CD14-positive monocyte (primary cell): ENCODE measurements around the gene MEIS2. TPM values are rescaled to one million over a fixed set of nuclear protein-coding genes. Genes with fewer than 3 reads are reported as not detected.

ENCODE experiments used
- DNase-seq, 3 donors: peaks; one replicate each; pipeline ENCODE4 v3.0.0-alpha.2; 2011 to 2022
- H2AFZ ChIP-seq: 2 replicates; pipeline ENCODE4 v1.6.0; 2012; ENCODE audit warnings: mild to moderate bottlenecking, low read depth, low read length, inconsistent platforms; ENCODE audit not compliant: insufficient read depth, poor library complexity, severe bottlenecking
- H3K27ac ChIP-seq, 2 donors: 1 replicate in 1 of 2; 2 replicates in 1 of 2; pipeline ENCODE4 v1.5.1; 2012 to 2013; ENCODE audit warnings: low read length in 2 of 2, control low read depth in 1 of 2, inconsistent platforms in 1 of 2, low read depth in 1 of 2, mild to moderate bottlenecking in 1 of 2
- H3K27me3 ChIP-seq, 2 donors: one replicate each; pipeline versions ENCODE4 v1.6.0 to v1.6.1; 2011 to 2013; ENCODE audit warnings: low read length in 2 of 2; ENCODE audit not compliant: control insufficient read depth in 2 of 2, insufficient read depth in 2 of 2
- H3K36me3 ChIP-seq, 2 donors: replicated peaks in 1 of 2; 1 replicate in 1 of 2; 2 replicates in 1 of 2; pipeline versions ENCODE4 v1.5.1 to v1.6.1; 2012 to 2013; ENCODE audit warnings: low read length in 2 of 2, control low read depth in 1 of 2, inconsistent platforms in 1 of 2, mild to moderate bottlenecking in 1 of 2; ENCODE audit not compliant: insufficient read depth in 2 of 2, control insufficient read depth in 1 of 2
- H3K4me1 ChIP-seq, 2 donors: 1 replicate in 1 of 2; 2 replicates in 1 of 2; pipeline versions ENCODE4 v1.5.1 to v1.6.1; 2012 to 2013; ENCODE audit warnings: low read length in 2 of 2, control low read depth in 1 of 2, inconsistent platforms in 1 of 2, mild to moderate bottlenecking in 1 of 2, moderate library complexity in 1 of 2; ENCODE audit not compliant: insufficient read depth in 2 of 2, control insufficient read depth in 1 of 2
- H3K4me2 ChIP-seq: replicated peaks from 2 replicates; pipeline ENCODE3; 2012; ENCODE audit warnings: low read length, moderate library complexity, mild to moderate bottlenecking; ENCODE audit not compliant: poor library complexity, severe bottlenecking; ENCODE audit errors: extremely low read depth
- H3K4me3 ChIP-seq, 3 experiments: fragments of 200-600 bp in 1 of 3; sonication (generic) in 1 of 3; replicated peaks in 1 of 3; 1 replicate in 2 of 3; 2 replicates in 1 of 3; pipeline ENCODE4 v1.5.1; 2011 to 2013; ENCODE audit warnings: low read length in 3 of 3, mild to moderate bottlenecking in 3 of 3, control low read depth in 2 of 3, low read depth in 2 of 3, inconsistent platforms in 1 of 3, moderate library complexity in 1 of 3
- H3K79me2 ChIP-seq: 2 replicates; pipeline ENCODE4 v1.6.0; 2012; ENCODE audit warnings: mild to moderate bottlenecking, control low read depth, inconsistent platforms, low read length, moderate library complexity; ENCODE audit not compliant: insufficient read depth
- H3K9ac ChIP-seq: 2 replicates; pipeline ENCODE4 v1.6.0; 2017; ENCODE audit warnings: low read length, mild to moderate bottlenecking; ENCODE audit not compliant: insufficient read depth, poor library complexity, severe bottlenecking
- H3K9me3 ChIP-seq, 2 donors: replicated peaks in 1 of 2; 1 replicate in 1 of 2; 2 replicates in 1 of 2; pipeline versions ENCODE4 v1.5.1 to v1.6.1; 2012 to 2013; ENCODE audit warnings: low read length in 2 of 2, control low read depth in 1 of 2; ENCODE audit not compliant: control insufficient read depth in 1 of 2, insufficient read depth in 1 of 2
- H4K20me1 ChIP-seq: 2 replicates; pipeline ENCODE4 v1.6.0; 2012; ENCODE audit warnings: mild to moderate bottlenecking, low read length, control low read depth, moderate library complexity; ENCODE audit not compliant: insufficient read depth
- H3K27ac Mint-ChIP-seq, 7 donors: one replicate each; pipeline ENCODE4 v1.8.0; 2020; ENCODE audit warnings: mild to moderate bottlenecking in 7 of 7, mixed read lengths in 7 of 7, moderate library complexity in 6 of 7, inconsistent platforms in 2 of 7
- H3K27me3 Mint-ChIP-seq, 3 donors: one replicate each; pipeline ENCODE4 v1.8.0; 2021 to 2022; ENCODE audit warnings: low read depth in 3 of 3, mild to moderate bottlenecking in 3 of 3, mixed read lengths in 3 of 3, moderate library complexity in 3 of 3, inconsistent platforms in 1 of 3
- H3K36me3 Mint-ChIP-seq, 2 donors: one replicate each; pipeline ENCODE4 v1.8.0; 2020; ENCODE audit warnings: mixed read lengths in 2 of 2, inconsistent platforms in 1 of 2, mild to moderate bottlenecking in 1 of 2
- H3K4me1 Mint-ChIP-seq: one replicate; pipeline ENCODE4 v1.8.0; 2020; ENCODE audit warnings: mild to moderate bottlenecking, mixed read lengths
- H3K4me3 Mint-ChIP-seq, 2 donors: one replicate each; pipeline ENCODE4 v1.8.0; 2020; ENCODE audit warnings: mild to moderate bottlenecking in 2 of 2, mixed read lengths in 2 of 2, moderate library complexity in 1 of 2
- H3K9me3 Mint-ChIP-seq, 7 donors: one replicate each; pipeline ENCODE4 v1.8.0; 2020 to 2022; ENCODE audit warnings: mixed read lengths in 7 of 7, mild to moderate bottlenecking in 6 of 7, moderate library complexity in 6 of 7, inconsistent platforms in 2 of 7
- WGBS: methylation state at CpG from one replicate; pipeline ENCODE4 v1.1.5; 2013; ENCODE audit warnings: missing lambda C conversion rate; ENCODE audit not compliant: insufficient coverage; 5-methylcytosine and 5-hydroxymethylcytosine counted together
- intact Hi-C, 2 donors: fragments of 100-400 bp; cut with micrococcal nuclease; formaldehyde crosslinking; loops; one replicate each; pipeline versions ENCODE4 v1.15.0 to v1.15.1; 2023
- polyA plus RNA-seq, 3 donors: library from polyadenylated mRNA; depleted of rRNA in 1 of 3; unstranded in 2 of 3; stranded (reverse) in 1 of 3; fragments of 300-500 nt in 2 of 3; fragments of >200 nt in 1 of 3; fragmentation: Illumina TruSeq in 2 of 3; gene quantifications; 1 replicate in 2 of 3; 2 replicates in 1 of 3; pipeline ENCODE4 v1.2.3, GENCODE V29; 2012 to 2021
- TF ChIP-seq, protein P1 (sequence below): fragments of 200-600 bp; IDR thresholded peaks from one replicate; pipeline ENCODE4 v1.8.0; 2022; ENCODE audit warnings: antibody characterized with exemption, mild to moderate bottlenecking

MEIS2 gene
- polyA plus RNA-seq, 3 donors: not detected

DNA sequence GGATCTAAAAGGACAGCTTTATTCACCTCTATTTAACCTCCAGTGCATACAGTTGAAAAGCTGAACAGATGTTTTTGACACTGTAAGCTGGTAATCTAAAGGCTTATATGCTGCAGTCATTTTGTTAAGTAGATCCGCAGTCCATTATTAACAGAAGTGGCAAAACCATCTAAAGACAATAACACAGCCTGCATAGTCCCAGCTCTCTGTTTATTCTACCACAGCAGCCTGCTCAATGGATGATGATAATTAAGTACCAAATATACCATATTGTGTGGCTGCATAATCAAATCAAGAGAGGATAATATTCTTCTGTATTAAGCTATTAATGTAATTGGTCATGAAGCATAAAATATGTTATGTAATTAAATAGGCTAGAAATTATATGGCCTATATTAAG lies 207.1 kb downstream of the MEIS2 start:
- Mint-ChIP-seq H3K9me3 (peaks cover 0 to 9% (median 3%) of the 10 kb centered on the region in 7 donors), H3K27ac (no peak overlapping the region), H3K4me3 (no peak overlapping the region), H3K27me3 (peaks cover 17 to 21% (median 20%) of the 10 kb centered on the region in 3 donors), H3K4me1 (no peaks in the 10 kb centered on the region), H3K36me3 (no peaks in the 10 kb centered on the region)
- no peaks in the 10 kb centered on the region for H4K20me1 ChIP-seq
- TF ChIP-seq, protein P1, sequence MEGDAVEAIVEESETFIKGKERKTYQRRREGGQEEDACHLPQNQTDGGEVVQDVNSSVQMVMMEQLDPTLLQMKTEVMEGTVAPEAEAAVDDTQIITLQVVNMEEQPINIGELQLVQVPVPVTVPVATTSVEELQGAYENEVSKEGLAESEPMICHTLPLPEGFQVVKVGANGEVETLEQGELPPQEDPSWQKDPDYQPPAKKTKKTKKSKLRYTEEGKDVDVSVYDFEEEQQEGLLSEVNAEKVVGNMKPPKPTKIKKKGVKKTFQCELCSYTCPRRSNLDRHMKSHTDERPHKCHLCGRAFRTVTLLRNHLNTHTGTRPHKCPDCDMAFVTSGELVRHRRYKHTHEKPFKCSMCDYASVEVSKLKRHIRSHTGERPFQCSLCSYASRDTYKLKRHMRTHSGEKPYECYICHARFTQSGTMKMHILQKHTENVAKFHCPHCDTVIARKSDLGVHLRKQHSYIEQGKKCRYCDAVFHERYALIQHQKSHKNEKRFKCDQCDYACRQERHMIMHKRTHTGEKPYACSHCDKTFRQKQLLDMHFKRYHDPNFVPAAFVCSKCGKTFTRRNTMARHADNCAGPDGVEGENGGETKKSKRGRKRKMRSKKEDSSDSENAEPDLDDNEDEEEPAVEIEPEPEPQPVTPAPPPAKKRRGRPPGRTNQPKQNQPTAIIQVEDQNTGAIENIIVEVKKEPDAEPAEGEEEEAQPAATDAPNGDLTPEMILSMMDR: no peak
- peaks cover 19 to 21% of the 10 kb centered on the region in 2 donors for H3K27me3 ChIP-seq
- no peaks in the 10 kb centered on the region for H3K4me1 ChIP-seq
- H3K9ac ChIP-seq: no peak overlapping the region
- H3K79me2 ChIP-seq: no peaks in the 10 kb centered on the region
- no peaks in the 10 kb centered on the region for H3K36me3 ChIP-seq
- no peak overlapping the region for H2AFZ ChIP-seq
- H3K4me2 ChIP-seq: no peak overlapping the region
- H3K27ac ChIP-seq: no peak overlapping the region
- intact Hi-C loops: no loop called here
- no peak overlapping the region for H3K4me3 ChIP-seq
- WGBS: no CpG with 5 or more reads among the region's 1 CpG
- H3K9me3 ChIP-seq: peaks cover 3 to 6% of the 10 kb centered on the region in 2 donors
- DNase-seq: no peak

DNA sequence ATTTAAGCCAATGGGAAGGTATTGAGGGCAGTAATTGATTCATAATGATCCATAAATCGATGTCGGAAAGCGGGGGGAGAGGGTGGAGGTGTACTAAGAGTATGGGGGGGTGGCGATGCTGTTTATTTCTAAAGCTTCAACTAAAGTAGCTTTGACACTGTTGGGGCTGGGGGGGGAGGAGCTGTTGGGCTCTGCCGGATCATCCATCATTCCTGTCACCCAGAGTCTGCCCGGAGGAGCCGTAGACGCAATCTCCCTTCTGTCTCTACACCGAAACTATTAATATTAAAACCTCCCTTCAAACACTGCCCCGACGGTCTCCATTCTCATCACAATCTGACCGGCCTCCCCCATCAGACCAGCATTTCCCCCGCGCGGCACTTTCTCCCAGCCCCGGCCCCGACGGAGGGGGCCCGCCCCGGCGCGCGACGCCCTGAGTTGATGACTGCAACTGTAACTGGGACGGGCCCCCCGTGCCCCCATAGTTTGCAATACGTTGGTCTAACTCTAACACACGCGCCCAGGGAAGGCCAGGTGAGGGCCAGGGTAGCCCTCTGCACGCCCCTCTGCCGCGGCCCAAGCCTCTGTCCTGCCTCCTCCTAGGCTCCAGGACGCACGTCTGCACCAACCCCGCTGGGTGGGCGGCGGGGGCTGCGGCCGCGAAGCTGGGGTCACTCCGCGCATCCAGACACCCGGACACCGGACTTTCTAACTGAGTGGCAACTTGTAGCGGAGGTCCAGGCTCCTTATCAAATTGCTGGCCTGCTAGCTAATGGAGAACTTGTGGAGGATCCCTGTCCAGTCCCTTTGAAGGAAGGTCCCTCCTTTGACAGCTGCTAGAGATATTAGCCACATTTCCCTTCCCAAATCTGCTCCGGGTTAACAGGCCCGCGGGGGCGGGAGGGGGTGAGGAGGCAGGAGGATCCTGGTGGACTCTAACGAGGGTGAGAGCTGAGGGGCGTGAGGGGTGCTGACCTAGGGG lies 212.0 kb downstream of the MEIS2 start:
- Mint-ChIP-seq H3K4me1 (no peaks in the 10 kb centered on the region), H3K9me3 (peaks cover 0 to 30% (median 18%) of the 10 kb centered on the region in 7 donors), H3K27ac (peak overlapping the region in 1 of 7 donors; percentile 1), H3K36me3 (peaks cover 0 to 7% of the 10 kb centered on the region in 2 donors), H3K4me3 (peak overlapping the region in 1 of 2 donors; percentile 79), H3K27me3 (peaks cover 64 to 69% (median 69%) of the 10 kb centered on the region in 3 donors)
- Histone ChIP-seq H4K20me1 (no peaks in the 10 kb centered on the region), H3K27me3 (peaks cover 67 to 71% of the 10 kb centered on the region in 2 donors), H3K9me3 (peaks cover 4 to 31% of the 10 kb centered on the region in 2 donors), H2AFZ (no peak overlapping the region), H3K4me1 (no peaks in the 10 kb centered on the region), H3K4me2 (no peak overlapping the region), H3K36me3 (no peaks in the 10 kb centered on the region), H3K79me2 (no peaks in the 10 kb centered on the region), H3K4me3 (no peak overlapping the region), H3K9ac (no peak overlapping the region), H3K27ac (no peak overlapping the region)
- TF ChIP-seq, protein P1: no peak
- WGBS: 4% methylated on average over 41 of the region's 51 CpGs
- intact Hi-C loops: no loop called here
- DNase-seq: no peak
